Mesothelial cell of epicardium (in vitro differentiated cells): ENCODE data around the gene PLXDC2. TPM values are rescaled to one million over a fixed set of nuclear protein-coding genes. Genes with fewer than 3 reads are reported as not detected.

ENCODE experiments used
- DNase-seq, 2 experiments: peaks; one replicate each; pipeline ENCODE4 v3.0.0; 2021; ENCODE audit warnings: low spot score in 2 of 2; ENCODE audit not compliant: unreplicated experiment in 2 of 2
- H3K27ac Mint-ChIP-seq: 2 replicates; pipeline ENCODE4 v1.8.0; 2021; ENCODE audit warnings: mixed read lengths
- H3K27me3 Mint-ChIP-seq: 2 replicates; pipeline ENCODE4 v1.8.0; 2021; ENCODE audit warnings: low read depth, mixed read lengths
- H3K36me3 Mint-ChIP-seq: 2 replicates; pipeline ENCODE4 v1.8.0; 2021; ENCODE audit warnings: mixed read lengths
- H3K4me1 Mint-ChIP-seq: 2 replicates; pipeline ENCODE4 v1.8.0; 2021; ENCODE audit warnings: mixed read lengths
- H3K4me3 Mint-ChIP-seq: 2 replicates; pipeline ENCODE4 v1.8.0; 2021; ENCODE audit warnings: mild to moderate bottlenecking, moderate library complexity, mixed read lengths
- H3K9me3 Mint-ChIP-seq: 2 replicates; pipeline ENCODE4 v1.8.0; 2021; ENCODE audit warnings: mixed read lengths
- total RNA-seq: library from RNA; stranded (reverse); gene quantifications from 3 replicates; pipeline ENCODE4 v1.2.1, GENCODE V29; 2021
- TF ChIP-seq, protein P1 (sequence below): fragments of 200-600 bp; sonication (generic); IDR thresholded peaks from one replicate; pipeline ENCODE4 v1.5.0; 2021; ENCODE audit warnings: antibody characterized with exemption; ENCODE audit not compliant: unreplicated experiment

Gene PLXDC2
- total RNA-seq, 1 donor from 2014 or later, result 60.0 TPM

DNA sequence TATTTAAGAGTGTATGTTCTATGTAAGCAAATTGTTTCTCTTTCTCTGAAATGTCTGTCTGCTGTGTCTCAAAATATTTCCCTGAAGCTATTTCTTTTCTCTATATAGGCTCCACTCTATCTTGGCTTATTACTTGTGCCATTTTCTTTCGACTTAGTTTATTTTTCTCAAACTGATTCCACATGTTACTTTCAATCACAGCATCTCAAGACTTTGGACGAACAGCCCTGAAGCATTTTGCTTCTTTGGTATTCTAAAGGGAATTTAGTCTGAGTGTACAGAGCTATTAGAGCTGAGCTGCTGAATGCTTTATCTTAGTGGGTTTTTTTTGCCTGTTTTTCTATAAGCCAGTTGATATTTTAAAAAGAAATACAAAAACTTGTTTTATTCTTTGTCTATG, 95.7 kb downstream of the PLXDC2 start:
- Mint-ChIP-seq H3K9me3 (peaks cover 19% of the 10 kb centered on the region), H3K27me3 (no peaks in the 10 kb centered on the region), H3K27ac (peak overlapping the region; percentile 83), H3K4me3 (no peak overlapping the region), H3K4me1 (peaks cover 61% of the 10 kb centered on the region), H3K36me3 (peaks cover 15% of the 10 kb centered on the region)
- TF ChIP-seq, protein P1, sequence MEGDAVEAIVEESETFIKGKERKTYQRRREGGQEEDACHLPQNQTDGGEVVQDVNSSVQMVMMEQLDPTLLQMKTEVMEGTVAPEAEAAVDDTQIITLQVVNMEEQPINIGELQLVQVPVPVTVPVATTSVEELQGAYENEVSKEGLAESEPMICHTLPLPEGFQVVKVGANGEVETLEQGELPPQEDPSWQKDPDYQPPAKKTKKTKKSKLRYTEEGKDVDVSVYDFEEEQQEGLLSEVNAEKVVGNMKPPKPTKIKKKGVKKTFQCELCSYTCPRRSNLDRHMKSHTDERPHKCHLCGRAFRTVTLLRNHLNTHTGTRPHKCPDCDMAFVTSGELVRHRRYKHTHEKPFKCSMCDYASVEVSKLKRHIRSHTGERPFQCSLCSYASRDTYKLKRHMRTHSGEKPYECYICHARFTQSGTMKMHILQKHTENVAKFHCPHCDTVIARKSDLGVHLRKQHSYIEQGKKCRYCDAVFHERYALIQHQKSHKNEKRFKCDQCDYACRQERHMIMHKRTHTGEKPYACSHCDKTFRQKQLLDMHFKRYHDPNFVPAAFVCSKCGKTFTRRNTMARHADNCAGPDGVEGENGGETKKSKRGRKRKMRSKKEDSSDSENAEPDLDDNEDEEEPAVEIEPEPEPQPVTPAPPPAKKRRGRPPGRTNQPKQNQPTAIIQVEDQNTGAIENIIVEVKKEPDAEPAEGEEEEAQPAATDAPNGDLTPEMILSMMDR, result no peak
- DNase-seq, result no peak

DNA sequence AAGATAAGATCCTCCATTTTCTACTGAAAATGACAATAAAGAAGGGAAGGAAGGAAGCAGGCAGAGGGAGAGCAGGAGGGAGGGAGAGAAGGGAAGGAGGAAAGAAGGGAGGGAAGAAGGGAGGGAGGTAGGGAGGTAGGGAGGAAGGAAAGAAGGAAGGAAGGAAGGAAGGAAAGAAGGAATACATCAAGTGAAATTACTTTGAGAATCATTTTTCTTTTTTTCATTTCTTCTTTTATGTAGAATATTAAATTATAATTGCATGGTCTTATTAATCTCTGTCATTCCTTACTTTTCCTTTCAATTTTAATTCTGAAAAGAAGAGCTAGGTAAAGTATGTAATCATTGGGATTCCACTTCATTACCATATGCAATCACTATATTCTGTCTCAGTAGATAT, 97.8 kb downstream of the PLXDC2 start:
- no peak for DNase-seq
- Mint-ChIP-seq H3K27ac (peak overlapping the region; percentile 48), H3K27me3 (no peaks in the 10 kb centered on the region), H3K9me3 (peaks cover 19% of the 10 kb centered on the region), H3K4me1 (peaks cover 64% of the 10 kb centered on the region), H3K36me3 (peaks cover 15% of the 10 kb centered on the region), H3K4me3 (no peak overlapping the region)
- TF ChIP-seq, protein P1, result no peak

DNA sequence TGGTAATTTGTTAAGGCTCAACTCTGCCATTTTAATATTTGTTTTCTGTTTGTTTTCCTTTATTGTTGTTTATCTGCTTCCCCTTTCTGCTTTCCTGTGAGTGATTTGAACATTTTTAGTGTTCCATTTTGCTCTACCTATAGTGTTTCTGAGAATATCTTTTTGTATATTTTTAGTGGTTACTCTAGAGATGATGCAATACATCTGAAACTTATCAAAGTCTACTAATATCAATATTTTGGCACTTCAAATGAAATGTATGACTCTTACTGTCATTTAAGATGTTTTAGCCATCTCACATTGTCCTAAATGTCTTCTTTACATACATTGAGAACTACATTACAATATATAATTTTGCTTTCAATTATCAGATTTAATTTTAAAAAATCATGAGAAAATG, 98.9 kb downstream of the PLXDC2 start:
- Mint-ChIP-seq H3K9me3 (peaks cover 19% of the 10 kb centered on the region), H3K4me3 (no peak overlapping the region), H3K27ac (no peak overlapping the region), H3K27me3 (no peaks in the 10 kb centered on the region), H3K4me1 (peaks cover 64% of the 10 kb centered on the region), H3K36me3 (peaks cover 15% of the 10 kb centered on the region)
- TF ChIP-seq, protein P1, result no peak
- DNase-seq, result no peak

DNA sequence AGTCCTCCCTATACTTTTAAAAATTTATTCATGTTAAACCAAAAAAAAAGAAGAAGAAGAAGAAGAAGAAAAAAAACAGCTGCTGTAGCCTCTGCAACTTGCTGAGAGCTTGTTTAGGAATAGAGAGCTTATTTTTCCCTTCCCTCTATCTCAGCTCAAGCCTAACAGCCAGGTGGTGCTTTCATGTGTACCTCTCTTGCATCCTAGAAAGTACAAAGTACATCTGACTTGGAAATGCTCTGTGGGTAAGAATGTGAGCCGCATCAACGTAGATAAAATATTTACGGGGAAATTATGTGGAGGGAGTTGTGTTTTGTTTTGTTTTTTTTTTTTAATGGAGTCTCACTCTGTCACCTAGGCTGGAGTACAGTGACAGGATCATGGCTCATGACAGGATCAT, 99.6 kb downstream of the PLXDC2 start:
- no peaks in the 10 kb centered on the region for H3K27me3 Mint-ChIP-seq
- DNase-seq, result no peak
- H3K27ac Mint-ChIP-seq, result no peak overlapping the region
- peaks cover 19% of the 10 kb centered on the region for H3K9me3 Mint-ChIP-seq
- H3K4me1 Mint-ChIP-seq, result peaks cover 62% of the 10 kb centered on the region
- TF ChIP-seq, protein P1, result no peak
- H3K4me3 Mint-ChIP-seq, result no peak overlapping the region
- peaks cover 15% of the 10 kb centered on the region for H3K36me3 Mint-ChIP-seq

DNA sequence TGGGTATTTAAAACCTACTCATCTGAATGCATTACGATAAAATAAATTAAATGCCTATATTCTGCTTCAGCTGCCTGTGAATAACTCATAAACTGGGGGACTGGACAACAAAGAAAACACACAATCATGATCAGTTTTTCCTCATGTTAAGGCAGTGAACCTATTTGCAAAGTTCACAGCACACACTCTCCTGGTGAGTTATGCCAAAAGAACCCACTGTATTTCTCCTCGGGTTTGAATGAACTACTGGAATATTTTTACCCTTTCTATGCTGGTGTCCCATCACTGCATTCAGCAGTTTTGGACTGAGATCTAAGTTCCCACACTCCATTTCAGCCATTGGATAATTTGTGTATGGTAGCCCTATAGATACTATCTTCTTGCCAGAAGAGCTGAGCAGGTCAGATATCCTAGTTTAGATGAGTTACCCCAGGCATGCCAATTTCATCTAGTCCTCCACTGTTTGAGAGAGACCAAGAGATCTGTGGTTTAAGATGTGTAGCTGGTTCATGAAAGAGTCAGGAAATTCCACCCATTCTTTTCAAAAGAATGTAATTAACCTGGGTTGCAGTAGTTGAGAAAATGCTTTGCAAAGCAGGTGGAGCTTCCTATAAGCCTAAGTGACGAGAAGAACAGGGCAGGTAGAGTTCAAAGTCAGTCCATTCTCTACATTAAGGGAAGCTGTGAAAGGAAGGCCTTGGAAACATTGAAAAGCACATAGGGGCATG, 101.7 kb downstream of the PLXDC2 start:
- TF ChIP-seq, protein P1, result no peak
- peak overlapping the region; percentile 4 for H3K4me3 Mint-ChIP-seq
- H3K27ac Mint-ChIP-seq, result peak overlapping the region; percentile 91

More for the DNA sequence above, 101.7 kb downstream of the PLXDC2 start:
- H3K36me3 Mint-ChIP-seq, result peaks cover 15% of the 10 kb centered on the region
- no peaks in the 10 kb centered on the region for H3K27me3 Mint-ChIP-seq
- H3K9me3 Mint-ChIP-seq, result peaks cover 19% of the 10 kb centered on the region
- no peak for DNase-seq
- H3K4me1 Mint-ChIP-seq, result peaks cover 60% of the 10 kb centered on the region
